ENCODE data around the gene ZNF697.
"Not testable (repeated sequence)": the region's sequence is repeated elsewhere in the genome, so short reads cannot be mapped to it uniquely, and the experiment has no call there.

Gene ZNF697

DNA sequence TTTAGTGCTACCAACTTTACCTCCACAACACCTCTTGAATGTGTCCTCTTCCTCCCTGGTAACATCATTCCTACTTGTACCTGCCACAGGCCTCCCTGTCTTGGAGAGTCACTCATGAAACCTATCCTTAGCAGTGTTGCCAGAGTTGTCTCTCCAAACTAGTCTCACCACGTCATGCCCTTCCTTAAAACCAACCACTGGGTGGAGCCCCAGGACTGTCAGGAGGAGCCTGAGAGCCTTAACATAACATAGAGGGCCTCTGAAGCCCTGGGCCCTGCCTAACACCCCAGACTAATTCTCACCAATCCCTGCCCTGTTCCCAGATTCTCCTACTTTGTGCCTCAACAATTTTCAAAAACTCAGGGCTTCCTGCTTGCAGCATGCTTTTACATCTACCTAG is 65.3 kb downstream of the ZNF697 start:
- Histone ChIP-seq H3K4me1 (ENCODE audit: control insufficient read depth, insufficient read depth, low read length, poor library complexity, severe bottlenecking) (no peaks in the 10 kb centered on the region), H3K4me3 (ENCODE audit: extremely low read depth, insufficient read depth, low read length, poor library complexity, severe bottlenecking) (no peak overlapping the region)
- WGBS, 2 experiments (ENCODE audit: insufficient coverage in 2 of 2), result 0% methylated on average over 1 of the region's 1 CpG

DNA sequence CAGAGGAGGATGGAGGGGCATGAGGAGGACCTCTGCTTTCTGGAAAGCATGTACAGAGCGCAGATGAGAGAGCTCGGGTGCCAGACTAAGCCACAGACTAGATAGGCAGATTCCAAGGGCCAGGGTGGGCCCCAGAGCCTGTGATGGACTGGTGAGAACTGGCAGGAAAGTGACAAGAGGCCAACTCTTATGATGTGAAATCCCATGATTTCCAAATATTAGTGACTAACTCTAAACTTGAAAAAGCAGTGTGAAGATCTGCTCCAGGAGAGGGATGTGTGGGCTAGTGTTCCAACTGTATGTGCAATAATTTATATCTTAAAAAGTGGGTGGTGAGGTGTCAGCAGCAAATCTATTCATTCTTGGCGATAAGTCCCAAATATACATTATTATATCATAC is 67.0 kb downstream of the ZNF697 start:
- not testable (repeated sequence) for H3K36me3 ChIP-seq (ENCODE audit: control insufficient read depth, insufficient read depth, low read length); H3K27ac ChIP-seq (ENCODE audit: low read depth, low read length, severe bottlenecking); H3K4me3 ChIP-seq (ENCODE audit: extremely low read depth, insufficient read depth, low read length, poor library complexity, severe bottlenecking); H3K4me1 ChIP-seq (ENCODE audit: control insufficient read depth, insufficient read depth, low read length, poor library complexity, severe bottlenecking); H3K9me3 ChIP-seq (ENCODE audit: control insufficient read depth, low read length)
- WGBS, 2 experiments (ENCODE audit: insufficient coverage in 2 of 2), result 86% methylated on average over 1 of the region's 3 CpGs; no CpG with 5 or more reads in 1 of the 2 experiments

More for the DNA sequence above, 65.3 kb downstream of the ZNF697 start:
- Histone ChIP-seq H3K9me3 (ENCODE audit: control insufficient read depth, low read length) (no peaks in the 10 kb centered on the region), H3K27ac (ENCODE audit: low read depth, low read length, severe bottlenecking) (no peak overlapping the region), H3K36me3 (ENCODE audit: control insufficient read depth, insufficient read depth, low read length) (no peaks in the 10 kb centered on the region)

GRCh38 chr1:119573886-119574285 is 74.2 kb downstream of the ZNF697 start:
- H3K9me3 ChIP-seq (ENCODE audit: control insufficient read depth, low read length), result no peaks in the 10 kb centered on the region
- H3K27ac ChIP-seq (ENCODE audit: low read depth, low read length, severe bottlenecking), result no peak overlapping the region
- 90 to 100% methylated on average over 4 to 5 of the region's 5 CpGs for WGBS, 2 experiments (ENCODE audit: insufficient coverage in 2 of 2)
- H3K4me3 ChIP-seq (ENCODE audit: extremely low read depth, insufficient read depth, low read length, poor library complexity, severe bottlenecking), result no peak overlapping the region
- no peaks in the 10 kb centered on the region for H3K36me3 ChIP-seq (ENCODE audit: control insufficient read depth, insufficient read depth, low read length)
- H3K4me1 ChIP-seq (ENCODE audit: control insufficient read depth, insufficient read depth, low read length, poor library complexity, severe bottlenecking), result peaks cover 7% of the 10 kb centered on the region

DNA sequence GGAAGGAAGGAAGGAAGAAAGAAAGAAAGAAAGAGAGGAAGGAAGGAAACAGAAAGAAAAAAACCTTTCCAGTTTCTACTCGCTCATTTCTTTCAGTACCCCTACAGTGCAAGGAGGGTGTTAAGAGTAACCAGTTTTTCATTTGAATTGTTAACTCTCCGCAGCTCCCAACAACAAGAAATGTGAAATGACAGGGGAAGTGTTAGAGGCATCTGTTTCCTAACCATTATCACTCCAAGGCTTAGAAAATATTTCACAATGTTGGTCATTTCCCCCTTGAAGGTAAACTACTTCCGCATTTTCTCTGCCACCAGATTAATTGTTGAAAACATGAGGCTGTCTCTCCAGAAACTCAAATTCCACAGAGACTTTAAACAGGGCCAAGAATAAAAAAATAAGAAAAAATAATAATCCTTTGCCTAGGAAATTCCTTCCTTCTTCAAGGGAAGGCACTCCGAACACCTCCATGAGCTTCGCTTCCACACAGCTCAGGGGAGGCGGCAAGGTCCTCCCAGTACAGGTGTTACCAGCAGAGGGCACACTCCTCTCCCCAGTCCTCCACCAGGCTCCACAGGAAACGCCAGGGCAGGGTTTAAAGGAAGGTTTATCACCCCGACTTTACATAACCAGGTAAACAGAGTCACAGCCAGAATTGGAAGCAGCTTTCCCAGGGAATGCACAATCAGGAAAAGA is 78.0 kb downstream of the ZNF697 start:
- not testable (repeated sequence) for H3K36me3 ChIP-seq (ENCODE audit: control insufficient read depth, insufficient read depth, low read length); H3K4me3 ChIP-seq (ENCODE audit: extremely low read depth, insufficient read depth, low read length, poor library complexity, severe bottlenecking); H3K4me1 ChIP-seq (ENCODE audit: control insufficient read depth, insufficient read depth, low read length, poor library complexity, severe bottlenecking); H3K27ac ChIP-seq (ENCODE audit: low read depth, low read length, severe bottlenecking); H3K9me3 ChIP-seq (ENCODE audit: control insufficient read depth, low read length)
- WGBS, 2 experiments (ENCODE audit: insufficient coverage in 2 of 2), result no CpG with 5 or more reads among the region's 8 CpGs
